Neuronal stem cell (in vitro differentiated cells): ENCODE measurements around the gene GFRA3.

Source experiments
- DNase-seq: peaks from one replicate; pipeline ENCODE4 v3.0.0-alpha.2; 2013; ENCODE audit warnings: low spot score
- H2AFZ ChIP-seq: one replicate; pipeline ENCODE4 v1.6.1; 2013; ENCODE audit warnings: mild to moderate bottlenecking, low read length, inconsistent platforms
- H2AK5ac ChIP-seq: 2 replicates; pipeline ENCODE4 v1.6.1; 2013; ENCODE audit warnings: low read depth, mild to moderate bottlenecking, inconsistent platforms, low read length, moderate library complexity, mixed read lengths
- H2BK120ac ChIP-seq: 2 replicates; pipeline ENCODE4 v1.6.1; 2013; ENCODE audit warnings: low read depth, mild to moderate bottlenecking, inconsistent platforms, low read length, moderate library complexity, mixed read lengths
- H2BK12ac ChIP-seq: one replicate; pipeline ENCODE4 v1.6.1; 2013; ENCODE audit warnings: low read length, inconsistent platforms
- H2BK15ac ChIP-seq: 2 replicates; pipeline ENCODE4 v1.6.1; 2013; ENCODE audit warnings: mild to moderate bottlenecking, low read length, inconsistent platforms, mixed read lengths
- H2BK5ac ChIP-seq: one replicate; pipeline ENCODE4 v1.6.1; 2013; ENCODE audit warnings: inconsistent platforms, mild to moderate bottlenecking, low read length, moderate library complexity
- H3K14ac ChIP-seq: one replicate; pipeline ENCODE4 v1.6.1; 2013; ENCODE audit warnings: low read length, inconsistent platforms
- H3K18ac ChIP-seq: 2 replicates; pipeline ENCODE4 v1.6.1; 2013; ENCODE audit warnings: low read length, inconsistent platforms
- H3K23ac ChIP-seq: 2 replicates; pipeline ENCODE4 v1.6.1; 2013; ENCODE audit warnings: low read depth, mild to moderate bottlenecking, mixed read lengths, low read length, inconsistent platforms; ENCODE audit not compliant: poor library complexity
- H3K27ac ChIP-seq: replicated peaks from 3 replicates; pipeline ENCODE4 v1.5.1; 2013; ENCODE audit warnings: low read length, inconsistent platforms
- H3K27me3 ChIP-seq, 3 experiments: 2 replicates each; pipeline ENCODE4 v1.6.1; 2013; ENCODE audit warnings: low read length in 3 of 3, mild to moderate bottlenecking in 2 of 3, inconsistent platforms in 1 of 3, low read depth in 1 of 3, mixed read lengths in 1 of 3, moderate library complexity in 1 of 3; ENCODE audit not compliant: control insufficient read depth in 3 of 3, insufficient read depth in 3 of 3
- H3K36me3 ChIP-seq, 2 donors: replicated peaks in 1 of 2; 2 replicates each; pipeline ENCODE4 v1.6.1; 2013; ENCODE audit warnings: low read length in 2 of 2; ENCODE audit not compliant: control insufficient read depth in 2 of 2, insufficient read depth in 2 of 2
- H3K4ac ChIP-seq: 2 replicates; pipeline ENCODE4 v1.6.1; 2013; ENCODE audit warnings: inconsistent platforms, mild to moderate bottlenecking, low read length, moderate library complexity
- H3K4me1 ChIP-seq, 2 donors: 1 replicate in 1 of 2; 2 replicates in 1 of 2; pipeline ENCODE4 v1.6.1; 2013; ENCODE audit warnings: low read length in 2 of 2, low read depth in 1 of 2; ENCODE audit not compliant: control insufficient read depth in 2 of 2, insufficient read depth in 1 of 2
- H3K4me2 ChIP-seq: one replicate; pipeline ENCODE4 v1.6.1; 2013; ENCODE audit warnings: mild to moderate bottlenecking, low read length, inconsistent platforms; ENCODE audit not compliant: insufficient read depth, poor library complexity, severe bottlenecking
- H3K4me3 ChIP-seq, 2 donors: 2 replicates each; pipeline ENCODE4 v1.5.1; 2013; ENCODE audit warnings: low read length in 2 of 2, mild to moderate bottlenecking in 2 of 2, inconsistent platforms in 1 of 2, moderate library complexity in 1 of 2
- H3K79me1 ChIP-seq: one replicate; pipeline ENCODE4 v1.6.1; 2013; ENCODE audit warnings: low read depth, mild to moderate bottlenecking, inconsistent platforms, low read length, moderate library complexity
- H3K9ac ChIP-seq: one replicate; pipeline ENCODE4 v1.6.1; 2013; ENCODE audit warnings: mild to moderate bottlenecking, low read depth, low read length, inconsistent platforms; ENCODE audit not compliant: poor library complexity
- H3K9me3 ChIP-seq, 2 donors: replicated peaks in 1 of 2; 2 replicates each; pipeline versions ENCODE3 to v1.6.1; 2013; ENCODE audit warnings: low read length in 2 of 2, mild to moderate bottlenecking in 2 of 2, inconsistent platforms in 1 of 2, low read depth in 1 of 2, mixed read lengths in 1 of 2, moderate library complexity in 1 of 2; ENCODE audit not compliant: control insufficient read depth in 2 of 2, insufficient read depth in 1 of 2
- H4K8ac ChIP-seq: one replicate; pipeline ENCODE4 v1.6.1; 2013; ENCODE audit warnings: low read depth, mild to moderate bottlenecking, inconsistent platforms, low read length, moderate library complexity
- H4K91ac ChIP-seq: one replicate; pipeline ENCODE4 v1.6.1; 2013; ENCODE audit warnings: low read length, low read depth, mild to moderate bottlenecking, inconsistent platforms; ENCODE audit not compliant: poor library complexity
- WGBS, 2 donors: extraction: QIAGEN DNeasy Blood & Tissue Kit; methylation state at CpG; one replicate each; pipeline ENCODE4 v1.1.7; 2013; ENCODE audit warnings: missing lambda C conversion rate in 2 of 2, mixed read lengths in 1 of 2; ENCODE audit not compliant: insufficient read length in 2 of 2, insufficient replicate concordance in 1 of 2; ENCODE audit errors: extremely low coverage in 2 of 2; 5-methylcytosine and 5-hydroxymethylcytosine counted together

The GFRA3 gene

DNA sequence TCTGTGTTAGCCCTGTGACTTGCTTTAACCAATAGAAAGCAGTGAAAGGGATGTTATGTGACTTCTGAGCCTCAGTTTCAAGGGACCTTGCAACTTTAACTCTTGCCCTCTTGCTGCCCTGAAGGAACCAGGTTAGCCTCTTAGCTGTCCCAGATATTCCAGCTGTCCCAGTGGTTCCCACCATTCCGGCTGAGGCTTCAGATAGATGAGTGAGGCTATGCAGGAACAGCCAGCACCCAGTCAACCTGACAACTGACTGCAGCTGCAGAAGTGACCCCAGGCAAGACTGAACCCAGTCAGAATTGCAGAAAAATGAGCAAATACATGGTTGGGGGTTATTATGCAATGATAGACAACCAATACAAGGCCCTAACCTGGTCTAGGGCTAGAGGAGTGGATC is 50.9 kb downstream of the GFRA3 start:
- no peak overlapping the region for H4K91ac ChIP-seq
- no peak for DNase-seq
- peaks cover 4 to 5% of the 10 kb centered on the region in 2 donors for H3K9me3 ChIP-seq
- H2BK15ac ChIP-seq, result no peak overlapping the region
- H3K4me1 ChIP-seq, result no peaks in the 10 kb centered on the region
- H2AFZ ChIP-seq, result no peak overlapping the region
- peaks cover 0 to 8% (median 0%) of the 10 kb centered on the region in 3 experiments for H3K27me3 ChIP-seq
- H4K8ac ChIP-seq, result no peak overlapping the region
- no peak overlapping the region for H3K4me2 ChIP-seq
- no peak overlapping the region for H2AK5ac ChIP-seq
- no peak overlapping the region for H3K14ac ChIP-seq
- H2BK5ac ChIP-seq, result no peak overlapping the region
- H3K9ac ChIP-seq, result no peak overlapping the region
- no peaks in the 10 kb centered on the region for H3K36me3 ChIP-seq
- H3K79me1 ChIP-seq, result no peaks in the 10 kb centered on the region
- no peak overlapping the region for H3K4me3 ChIP-seq
- H3K18ac ChIP-seq, result no peak overlapping the region
- H3K27ac ChIP-seq, result no peak overlapping the region
- H3K4ac ChIP-seq, result no peak overlapping the region
- no peak overlapping the region for H2BK120ac ChIP-seq
- WGBS, 2 donors, result no CpG with 5 or more reads among the region's 1 CpG
- no peak overlapping the region for H3K23ac ChIP-seq
- no peak overlapping the region for H2BK12ac ChIP-seq

DNA sequence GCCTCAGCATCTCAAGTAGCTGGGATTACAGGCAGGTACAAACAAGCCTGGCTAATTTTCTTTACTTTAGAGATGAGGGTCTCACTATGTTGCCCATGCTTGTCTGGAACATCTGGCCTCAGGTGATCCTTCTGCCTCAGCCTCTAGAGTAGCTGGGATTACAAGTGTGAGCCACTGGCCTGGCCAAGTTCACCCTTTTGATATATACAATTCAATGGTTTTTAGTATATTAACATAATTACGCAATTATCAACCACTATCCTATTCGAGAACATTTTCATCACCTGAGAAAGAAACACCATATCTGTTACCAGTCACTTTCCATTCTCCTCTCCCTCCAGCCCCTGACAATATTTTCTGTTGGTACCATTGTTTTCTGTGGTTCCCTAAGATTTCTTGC is 57.6 kb downstream of the GFRA3 start:
- Histone ChIP-seq H3K9me3 (peaks cover 0 to 1% of the 10 kb centered on the region in 2 donors), H3K4me2 (no peak overlapping the region), H2BK5ac (no peak overlapping the region), H3K27ac (no peak overlapping the region), H3K27me3 (no peaks in the 10 kb centered on the region), H2BK12ac (no peak overlapping the region), H4K8ac (no peak overlapping the region), H2AFZ (no peak overlapping the region), H3K79me1 (peaks cover 4% of the 10 kb centered on the region), H2BK15ac (no peak overlapping the region), H3K18ac (no peak overlapping the region), H2AK5ac (no peak overlapping the region), H3K4me3 (no peak overlapping the region), H3K36me3 (peaks cover 0 to 3% of the 10 kb centered on the region in 2 donors), H3K23ac (no peak overlapping the region), H3K14ac (no peak overlapping the region), H3K9ac (no peak overlapping the region), H2BK120ac (no peak overlapping the region), H4K91ac (no peak overlapping the region), H3K4ac (no peak overlapping the region), H3K4me1 (no peaks in the 10 kb centered on the region)
- no peak for DNase-seq
- no CpG with 5 or more reads among the region's 2 CpGs for WGBS, 2 donors

DNA sequence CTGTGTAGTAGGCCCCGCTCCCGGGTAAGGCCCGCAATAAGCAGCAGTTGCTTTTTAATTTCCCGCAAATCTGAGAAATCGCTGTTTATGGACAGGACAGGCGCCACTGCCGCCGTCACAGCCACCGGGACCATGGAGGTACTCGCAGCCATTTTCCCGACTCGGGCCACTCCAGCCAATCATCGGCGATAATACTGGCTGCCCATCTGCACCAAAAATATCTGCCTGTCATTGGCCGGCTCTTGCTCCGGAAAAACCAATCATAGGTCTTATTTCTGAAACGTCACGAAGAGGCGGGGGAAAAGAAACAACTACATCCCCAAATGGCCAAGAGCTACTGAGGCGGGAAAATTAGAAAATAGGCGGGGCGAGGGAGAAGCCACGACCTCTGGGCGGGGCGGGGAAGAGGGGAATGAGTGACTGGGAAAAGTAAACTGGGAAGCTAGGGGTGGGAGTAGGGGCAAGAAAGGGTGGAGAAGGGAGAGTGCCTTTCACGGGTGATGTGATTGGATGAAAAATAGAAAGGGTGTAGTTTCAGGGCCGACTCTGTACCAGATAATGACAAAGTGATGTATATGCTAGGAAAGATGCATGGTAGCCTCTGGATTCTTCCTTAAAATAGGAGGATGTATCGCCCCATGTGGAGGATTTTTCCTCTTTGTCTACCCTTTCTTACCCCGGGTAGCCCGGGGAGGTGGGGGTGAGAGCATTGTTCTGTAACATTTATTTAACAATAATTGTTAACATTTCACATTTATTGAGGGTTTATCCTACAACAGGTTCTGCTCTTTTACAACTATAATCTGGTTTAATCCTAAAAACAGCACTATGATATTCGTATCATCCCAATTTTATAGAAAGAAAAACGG is 61.0 kb downstream of the GFRA3 start, which contains the start of gene CDC23:
CDC23 (minus strand) TSS at position 163 of the 869 bp plus-strand sequence; CDS start at position 152, 11 bp downstream.
- H3K9ac ChIP-seq, result peak within 1 kb of the TSS; percentile 98

DNA sequence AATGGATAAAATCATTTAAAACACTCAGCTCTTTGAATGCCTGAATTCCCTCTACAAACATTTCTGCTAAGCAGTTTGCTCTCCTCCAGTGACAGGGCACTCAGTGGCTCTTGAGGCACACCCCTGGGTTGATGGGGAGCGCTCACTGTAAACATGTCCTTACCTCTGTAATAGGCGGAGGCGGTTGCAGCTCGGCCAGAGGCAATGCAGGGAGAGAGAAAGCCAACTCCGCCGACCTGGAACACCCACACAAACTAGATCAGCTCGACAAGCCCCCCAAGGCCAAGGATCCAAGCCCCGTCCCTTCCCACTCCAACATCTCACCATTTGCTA is 61.6 kb downstream of the GFRA3 start:
- no peaks in the 10 kb centered on the region for H3K4me1 ChIP-seq
- H2BK15ac ChIP-seq, result peak overlapping the region; percentile 96
- H3K14ac ChIP-seq, result peak overlapping the region; percentile 97
- no peak overlapping the region for H4K8ac ChIP-seq
- H3K4me3 ChIP-seq, result peak overlapping the region; percentile 74 to 92
- H3K9ac ChIP-seq, result peak overlapping the region; percentile 98
- no peak overlapping the region for H2BK12ac ChIP-seq
- peak overlapping the region; percentile 94 for H3K18ac ChIP-seq
- H2BK5ac ChIP-seq, result no peak overlapping the region
- peak overlapping the region; percentile 80 for H3K4me2 ChIP-seq
- no peak for DNase-seq
- H4K91ac ChIP-seq, result peak overlapping the region; percentile 72
- no peak overlapping the region for H2BK120ac ChIP-seq
- H3K4ac ChIP-seq, result peak overlapping the region; percentile 98
- WGBS, 2 donors, result no CpG with 5 or more reads among the region's 8 CpGs
- peaks cover 8% of the 10 kb centered on the region for H3K79me1 ChIP-seq
- no peaks in the 10 kb centered on the region for H3K9me3 ChIP-seq
- H3K23ac ChIP-seq, result peak overlapping the region; percentile 80
- peak overlapping the region; percentile 90 for H2AK5ac ChIP-seq
- no peaks in the 10 kb centered on the region for H3K27me3 ChIP-seq
- no peak overlapping the region for H3K27ac ChIP-seq
- H2AFZ ChIP-seq, result peak overlapping the region; percentile 93
- peaks cover 7 to 40% of the 10 kb centered on the region in 2 donors for H3K36me3 ChIP-seq

More for the DNA sequence above, 61.0 kb downstream of the GFRA3 start, which contains the start of gene CDC23:
- H3K27ac ChIP-seq, result peak within 1 kb of the TSS; percentile 50
- peaks cover 7 to 35% of the 10 kb centered on the region in 2 donors for H3K36me3 ChIP-seq
- H2BK15ac ChIP-seq, result peak within 1 kb of the TSS; percentile 96
- peak within 1 kb of the TSS; percentile 80 for H3K23ac ChIP-seq
- peak within 1 kb of the TSS; percentile 72 for H4K91ac ChIP-seq
- H4K8ac ChIP-seq, result no peak within 1 kb of the TSS
- no peaks in the 10 kb centered on the region for H3K4me1 ChIP-seq
- H3K4ac ChIP-seq, result peak within 1 kb of the TSS; percentile 98
- no peak within 1 kb of the TSS for H2BK5ac ChIP-seq
- H2AFZ ChIP-seq, result peak within 1 kb of the TSS; percentile 93
- no peaks in the 10 kb centered on the region for H3K9me3 ChIP-seq
- DNase-seq, result peak; percentile 99
- WGBS, 2 donors, result no CpG with 5 or more reads among the region's 32 CpGs
- peak within 1 kb of the TSS; percentile 97 for H3K14ac ChIP-seq
- peaks cover 6% of the 10 kb centered on the region for H3K79me1 ChIP-seq
- H2BK12ac ChIP-seq, result no peak within 1 kb of the TSS
- peak within 1 kb of the TSS; percentile 74 to 92 for H3K4me3 ChIP-seq
- H3K18ac ChIP-seq, result peak within 1 kb of the TSS; percentile 94
- H3K27me3 ChIP-seq, result no peaks in the 10 kb centered on the region
- peak within 1 kb of the TSS; percentile 90 for H2AK5ac ChIP-seq
- peak within 1 kb of the TSS; percentile 80 for H3K4me2 ChIP-seq
- no peak within 1 kb of the TSS for H2BK120ac ChIP-seq
